ENCODE data around the gene PACRG.

PACRG gene

DNA sequence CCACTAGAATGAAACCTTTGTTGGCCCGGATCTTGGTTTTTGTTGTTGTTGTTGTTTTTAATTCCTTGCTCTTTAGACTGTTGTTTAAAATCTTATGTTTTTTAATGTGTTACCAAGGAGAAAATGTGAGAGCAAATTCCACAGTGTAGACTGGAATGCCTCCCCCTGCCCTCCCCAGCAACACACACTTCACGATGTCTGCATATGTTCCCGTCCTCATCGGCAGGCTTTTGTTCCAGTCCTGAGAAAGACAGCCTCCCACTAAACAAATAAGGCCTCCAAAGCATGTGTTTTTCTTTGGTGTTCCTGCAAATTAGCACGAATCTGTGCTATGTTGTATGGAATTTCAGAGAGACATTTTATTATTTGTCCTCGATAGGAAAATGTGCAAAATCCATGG lies 423.4 kb downstream of the PACRG start:
- no peaks in the 10 kb centered on the region for H3K9me3 ChIP-seq (ENCODE audit: control insufficient read depth, low read length)
- no peaks in the 10 kb centered on the region for H3K36me3 ChIP-seq (ENCODE audit: control insufficient read depth, insufficient read depth, low read length)
- H3K4me3 ChIP-seq (ENCODE audit: insufficient read depth, low read depth, low read length) = no peak overlapping the region
- no peaks in the 10 kb centered on the region for H3K27me3 ChIP-seq (ENCODE audit: control insufficient read depth, insufficient read depth, low read length, poor library complexity, severe bottlenecking)
- WGBS, 2 experiments = 47 to 62% methylated on average over 5 to 6 of the region's 6 CpGs
- H3K4me1 ChIP-seq (ENCODE audit: control insufficient read depth, insufficient read depth, low read length) = no peaks in the 10 kb centered on the region
- no peak overlapping the region for H3K27ac ChIP-seq (ENCODE audit: insufficient read depth, low read depth, low read length, poor library complexity, severe bottlenecking)

DNA sequence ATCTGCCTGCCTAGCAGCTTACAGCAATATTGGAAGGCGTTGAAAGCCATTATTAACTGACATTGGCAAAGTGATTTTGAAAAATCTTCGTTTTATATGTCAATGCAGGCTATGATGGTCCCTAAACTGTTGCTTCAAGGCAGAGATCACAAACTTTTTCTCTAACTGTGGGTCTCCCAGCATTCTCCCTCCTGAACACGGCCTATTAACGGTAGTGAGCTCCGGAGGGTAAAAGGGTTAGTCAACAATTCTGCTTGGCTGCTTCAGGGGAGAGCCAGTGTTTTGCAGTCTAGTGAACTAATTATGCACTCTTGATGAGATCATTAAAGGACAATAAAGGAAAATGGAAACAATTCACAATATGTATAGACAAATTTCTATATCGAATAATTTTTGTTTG lies 424.9 kb downstream of the PACRG start:
- no peak overlapping the region for H3K4me3 ChIP-seq (ENCODE audit: insufficient read depth, low read depth, low read length)
- H3K36me3 ChIP-seq (ENCODE audit: control insufficient read depth, insufficient read depth, low read length) = no peaks in the 10 kb centered on the region
- no peaks in the 10 kb centered on the region for H3K9me3 ChIP-seq (ENCODE audit: control insufficient read depth, low read length)
- H3K27ac ChIP-seq (ENCODE audit: insufficient read depth, low read depth, low read length, poor library complexity, severe bottlenecking) = no peak overlapping the region
- WGBS, 2 experiments = 95 to 97% methylated on average over 5 to 6 of the region's 6 CpGs
- no peaks in the 10 kb centered on the region for H3K4me1 ChIP-seq (ENCODE audit: control insufficient read depth, insufficient read depth, low read length)
- no peaks in the 10 kb centered on the region for H3K27me3 ChIP-seq (ENCODE audit: control insufficient read depth, insufficient read depth, low read length, poor library complexity, severe bottlenecking)

DNA sequence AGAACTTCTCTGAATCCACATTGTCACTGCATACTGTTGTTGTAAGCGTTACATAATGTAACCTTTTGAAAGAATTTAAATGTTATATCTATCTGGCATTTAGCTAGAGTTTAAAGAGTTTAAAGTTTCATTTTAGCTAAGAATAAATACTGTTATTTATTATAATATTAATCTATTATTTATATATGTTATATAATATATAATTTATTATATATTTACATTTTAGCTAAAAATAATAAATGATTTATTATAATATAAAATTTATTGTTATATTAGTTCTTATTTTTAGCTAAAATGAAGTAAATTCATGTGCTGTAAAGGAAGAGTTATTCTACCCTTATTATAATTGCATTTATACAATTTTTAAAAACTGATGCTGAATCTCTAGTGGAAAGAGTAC lies 431.3 kb downstream of the PACRG start:
- Histone ChIP-seq H3K9me3 (ENCODE audit: control insufficient read depth, low read length) (no peaks in the 10 kb centered on the region), H3K36me3 (ENCODE audit: control insufficient read depth, insufficient read depth, low read length) (no peaks in the 10 kb centered on the region), H3K27ac (ENCODE audit: insufficient read depth, low read depth, low read length, poor library complexity, severe bottlenecking) (no peak overlapping the region), H3K27me3 (ENCODE audit: control insufficient read depth, insufficient read depth, low read length, poor library complexity, severe bottlenecking) (no peaks in the 10 kb centered on the region), H3K4me3 (ENCODE audit: insufficient read depth, low read depth, low read length) (no peak overlapping the region), H3K4me1 (ENCODE audit: control insufficient read depth, insufficient read depth, low read length) (peaks cover 5% of the 10 kb centered on the region)
- 78% methylated on average over 1 of the region's 1 CpG; no CpG with 5 or more reads in 1 of the 2 experiments for WGBS, 2 experiments

DNA sequence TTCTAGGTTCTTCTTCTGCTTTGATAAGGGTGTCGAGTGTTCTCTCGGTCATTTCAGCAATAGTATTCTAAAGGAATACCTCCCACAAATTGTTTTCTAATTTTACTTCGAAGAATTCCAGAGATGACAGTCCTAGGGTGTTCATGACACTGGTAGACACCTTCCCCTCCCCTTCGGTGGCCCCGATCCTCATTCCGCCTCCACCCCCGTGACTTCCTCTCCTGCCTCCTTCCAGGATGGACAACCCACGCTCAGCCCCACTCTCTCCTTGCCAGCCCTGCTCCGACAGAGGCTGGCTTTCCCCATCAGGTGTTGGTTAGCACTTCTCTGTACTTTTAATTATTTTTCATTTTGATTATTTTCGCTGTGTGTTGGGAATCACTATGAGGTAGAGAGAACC lies 431.9 kb downstream of the PACRG start:
- Histone ChIP-seq H3K4me3 (ENCODE audit: insufficient read depth, low read depth, low read length) (no peak overlapping the region), H3K27me3 (ENCODE audit: control insufficient read depth, insufficient read depth, low read length, poor library complexity, severe bottlenecking) (no peaks in the 10 kb centered on the region), H3K4me1 (ENCODE audit: control insufficient read depth, insufficient read depth, low read length) (peaks cover 5% of the 10 kb centered on the region), H3K36me3 (ENCODE audit: control insufficient read depth, insufficient read depth, low read length) (no peaks in the 10 kb centered on the region), H3K27ac (ENCODE audit: insufficient read depth, low read depth, low read length, poor library complexity, severe bottlenecking) (no peak overlapping the region), H3K9me3 (ENCODE audit: control insufficient read depth, low read length) (no peaks in the 10 kb centered on the region)
- 96% methylated on average over 9 to 10 of the region's 10 CpGs for WGBS, 2 experiments

DNA sequence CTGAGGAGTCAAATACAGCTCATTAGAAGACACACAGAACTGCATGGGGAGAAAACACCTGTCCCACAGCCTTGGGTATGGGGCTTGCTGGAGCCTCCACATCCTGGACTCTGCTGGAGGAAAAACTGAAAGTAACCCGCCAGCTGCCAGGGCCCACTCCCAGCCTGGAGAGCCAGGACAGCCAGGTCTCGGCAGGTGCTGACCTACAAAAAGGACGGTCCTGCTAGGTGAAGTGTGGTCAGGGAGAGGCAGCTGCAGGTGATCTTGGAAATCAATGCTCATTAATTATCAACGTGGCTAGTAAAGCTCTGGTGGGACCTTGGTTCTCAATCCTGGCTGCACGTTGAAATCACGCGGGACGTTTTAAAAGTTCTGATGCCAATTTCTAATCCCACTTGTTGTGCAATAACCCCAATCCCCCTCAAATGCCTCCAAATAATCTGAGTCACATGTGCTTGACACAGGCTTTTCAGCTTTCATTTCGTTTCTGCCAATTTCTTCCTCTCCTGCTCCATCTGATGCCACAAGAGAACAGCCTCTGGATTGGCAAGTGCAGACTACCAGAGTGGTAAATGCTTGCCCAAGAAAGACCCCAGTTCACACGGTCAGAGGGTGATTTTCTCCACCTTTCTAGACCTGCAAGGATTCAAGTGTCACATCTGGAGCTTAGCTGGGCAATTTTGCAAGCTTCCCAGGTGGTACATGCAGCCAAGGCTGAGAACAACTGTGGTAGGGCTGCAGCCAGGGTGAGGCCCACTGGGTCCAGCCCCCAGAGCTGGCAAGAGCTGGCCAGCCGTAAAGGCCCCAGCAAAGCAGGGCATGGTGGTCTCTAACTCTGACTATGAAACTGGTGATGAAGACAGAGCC lies 434.5 kb downstream of the PACRG start:
- H3K27ac ChIP-seq (ENCODE audit: insufficient read depth, low read depth, low read length, poor library complexity, severe bottlenecking) = no peak overlapping the region
- whole genome bisulfite sequencing, 2 experiments = 92 to 93% methylated on average over 11 of the region's 11 CpGs
- H3K9me3 ChIP-seq (ENCODE audit: control insufficient read depth, low read length) = no peaks in the 10 kb centered on the region
- no peaks in the 10 kb centered on the region for H3K27me3 ChIP-seq (ENCODE audit: control insufficient read depth, insufficient read depth, low read length, poor library complexity, severe bottlenecking)
- H3K36me3 ChIP-seq (ENCODE audit: control insufficient read depth, insufficient read depth, low read length) = no peaks in the 10 kb centered on the region
- no peak overlapping the region for H3K4me3 ChIP-seq (ENCODE audit: insufficient read depth, low read depth, low read length)
- H3K4me1 ChIP-seq (ENCODE audit: control insufficient read depth, insufficient read depth, low read length) = peaks cover 5% of the 10 kb centered on the region

DNA sequence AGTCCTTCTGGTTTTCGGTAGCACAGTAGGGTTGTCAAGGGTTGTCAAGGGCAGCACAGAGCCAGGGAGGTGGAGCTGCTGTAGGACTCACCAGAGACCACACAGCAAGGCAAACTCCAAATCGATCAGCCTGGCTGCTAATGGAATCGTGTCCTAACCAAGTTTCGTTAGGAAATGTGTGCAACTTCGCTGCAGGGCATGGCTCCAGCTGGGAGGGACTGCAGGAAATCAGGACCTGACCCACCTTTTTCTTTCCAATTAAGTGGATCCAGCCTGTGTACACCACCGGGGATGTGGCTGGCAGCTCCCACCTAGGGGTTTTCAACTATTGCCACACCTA lies 435.1 kb downstream of the PACRG start:
- Histone ChIP-seq H3K27ac (ENCODE audit: insufficient read depth, low read depth, low read length, poor library complexity, severe bottlenecking) (no peak overlapping the region), H3K27me3 (ENCODE audit: control insufficient read depth, insufficient read depth, low read length, poor library complexity, severe bottlenecking) (no peaks in the 10 kb centered on the region), H3K36me3 (ENCODE audit: control insufficient read depth, insufficient read depth, low read length) (no peaks in the 10 kb centered on the region), H3K4me3 (ENCODE audit: insufficient read depth, low read depth, low read length) (no peak overlapping the region), H3K4me1 (ENCODE audit: control insufficient read depth, insufficient read depth, low read length) (peaks cover 5% of the 10 kb centered on the region), H3K9me3 (ENCODE audit: control insufficient read depth, low read length) (no peaks in the 10 kb centered on the region)
- WGBS, 2 experiments = 87 to 88% methylated on average over 6 of the region's 6 CpGs

DNA sequence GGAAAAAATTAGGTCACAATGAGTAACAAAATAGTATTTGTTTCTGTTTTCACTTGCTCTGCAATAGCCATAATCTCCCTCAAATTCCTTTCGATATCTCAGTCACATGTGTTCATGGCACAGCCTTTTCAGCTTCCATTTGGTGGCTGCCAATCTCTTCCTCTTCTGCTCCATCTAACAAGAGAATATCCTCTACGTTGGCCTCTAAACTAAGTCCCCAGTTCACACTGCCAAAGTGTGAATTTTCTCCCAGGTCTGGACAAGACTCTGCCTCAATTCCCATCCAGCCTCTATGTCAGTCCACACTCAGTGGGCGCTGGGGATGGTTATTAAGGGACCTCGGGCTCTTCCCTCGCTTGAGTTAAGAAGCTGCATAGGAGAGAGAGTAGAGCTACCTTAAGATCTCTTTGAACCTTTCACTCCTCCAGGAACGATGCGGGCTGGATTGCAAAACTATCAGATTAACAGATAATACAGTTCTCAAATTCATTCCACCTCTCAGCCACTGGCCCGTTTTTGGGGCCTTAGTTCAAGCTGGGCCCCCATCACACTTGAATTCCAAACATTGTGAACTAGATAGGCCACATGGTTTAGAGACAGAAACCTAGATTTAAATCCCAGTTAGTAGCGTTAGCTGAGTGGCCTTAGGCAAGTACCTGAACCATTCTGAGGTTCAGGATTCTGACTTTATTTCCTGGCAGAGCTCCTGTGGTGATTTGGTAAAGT lies 436.6 kb downstream of the PACRG start:
- H3K9me3 ChIP-seq (ENCODE audit: control insufficient read depth, low read length) = no peaks in the 10 kb centered on the region
- WGBS, 2 experiments = 93 to 96% methylated on average over 8 to 9 of the region's 9 CpGs
- H3K27me3 ChIP-seq (ENCODE audit: control insufficient read depth, insufficient read depth, low read length, poor library complexity, severe bottlenecking) = no peaks in the 10 kb centered on the region
- H3K36me3 ChIP-seq (ENCODE audit: control insufficient read depth, insufficient read depth, low read length) = no peaks in the 10 kb centered on the region
- H3K4me1 ChIP-seq (ENCODE audit: control insufficient read depth, insufficient read depth, low read length) = peaks cover 5% of the 10 kb centered on the region
- no peak overlapping the region for H3K4me3 ChIP-seq (ENCODE audit: insufficient read depth, low read depth, low read length)
- H3K27ac ChIP-seq (ENCODE audit: insufficient read depth, low read depth, low read length, poor library complexity, severe bottlenecking) = no peak overlapping the region

DNA sequence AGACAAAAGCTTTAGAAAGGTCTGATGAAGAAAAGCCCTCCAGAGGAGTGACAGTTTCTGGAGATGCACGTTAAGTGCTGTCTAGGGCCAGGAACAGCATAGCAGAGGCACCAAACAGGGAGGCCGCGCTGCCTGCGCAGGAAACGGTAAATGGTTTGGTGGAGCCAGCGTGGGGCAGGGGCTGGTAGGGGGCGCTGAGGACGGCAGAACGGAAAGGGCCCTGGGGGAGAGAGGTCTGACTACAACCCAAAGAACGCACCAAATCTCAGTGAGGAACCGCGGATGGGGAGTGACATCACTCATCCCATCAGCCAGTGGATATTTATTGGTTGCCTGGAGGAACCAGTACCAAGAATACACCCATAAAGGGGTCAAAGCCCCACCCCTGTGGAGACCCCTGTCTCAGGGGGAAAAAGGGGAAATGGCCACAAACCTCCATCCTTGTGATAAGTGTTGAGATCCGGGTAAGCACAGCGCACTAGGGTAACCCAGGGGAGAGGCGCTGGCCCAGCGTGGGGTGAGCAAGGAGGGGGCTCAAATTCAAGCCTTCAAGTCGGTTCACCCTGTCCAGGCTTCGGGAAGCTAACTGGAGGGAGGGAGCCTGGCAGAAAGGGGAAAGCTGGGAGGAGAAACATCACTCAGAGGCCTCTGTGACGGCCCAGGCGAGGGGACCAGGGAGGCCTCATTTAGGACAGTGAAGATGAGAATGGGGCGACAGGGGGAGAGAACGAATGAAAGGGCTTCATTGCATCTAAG lies 437.6 kb downstream of the PACRG start:
- H3K4me1 ChIP-seq (ENCODE audit: control insufficient read depth, insufficient read depth, low read length) = peaks cover 5% of the 10 kb centered on the region
- no peaks in the 10 kb centered on the region for H3K27me3 ChIP-seq (ENCODE audit: control insufficient read depth, insufficient read depth, low read length, poor library complexity, severe bottlenecking)
- 93 to 94% methylated on average over 22 of the region's 22 CpGs for WGBS, 2 experiments
- H3K9me3 ChIP-seq (ENCODE audit: control insufficient read depth, low read length) = no peaks in the 10 kb centered on the region
- H3K36me3 ChIP-seq (ENCODE audit: control insufficient read depth, insufficient read depth, low read length) = no peaks in the 10 kb centered on the region
- no peak overlapping the region for H3K27ac ChIP-seq (ENCODE audit: insufficient read depth, low read depth, low read length, poor library complexity, severe bottlenecking)
- H3K4me3 ChIP-seq (ENCODE audit: insufficient read depth, low read depth, low read length) = no peak overlapping the region

DNA sequence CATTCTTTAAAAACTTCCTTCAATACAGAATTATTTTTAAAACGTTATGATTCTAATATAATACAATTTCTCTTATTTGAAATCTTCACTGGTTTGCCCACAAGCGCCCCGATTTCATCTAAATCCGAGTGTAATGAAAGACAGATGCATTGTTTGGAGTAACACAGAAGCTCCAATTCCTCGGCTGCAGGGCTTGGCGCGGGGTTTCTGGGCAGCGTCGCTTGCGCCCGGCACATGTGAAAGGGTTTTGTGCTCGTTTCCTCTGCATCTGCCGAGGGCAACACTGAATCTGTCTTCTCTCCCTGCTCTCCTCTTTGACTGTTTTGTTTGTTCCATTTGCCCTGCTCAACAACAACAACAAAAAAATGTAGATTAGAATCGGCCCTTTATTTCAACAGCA lies 438.1 kb downstream of the PACRG start:
- peaks cover 5% of the 10 kb centered on the region for H3K4me1 ChIP-seq (ENCODE audit: control insufficient read depth, insufficient read depth, low read length)

DNA sequence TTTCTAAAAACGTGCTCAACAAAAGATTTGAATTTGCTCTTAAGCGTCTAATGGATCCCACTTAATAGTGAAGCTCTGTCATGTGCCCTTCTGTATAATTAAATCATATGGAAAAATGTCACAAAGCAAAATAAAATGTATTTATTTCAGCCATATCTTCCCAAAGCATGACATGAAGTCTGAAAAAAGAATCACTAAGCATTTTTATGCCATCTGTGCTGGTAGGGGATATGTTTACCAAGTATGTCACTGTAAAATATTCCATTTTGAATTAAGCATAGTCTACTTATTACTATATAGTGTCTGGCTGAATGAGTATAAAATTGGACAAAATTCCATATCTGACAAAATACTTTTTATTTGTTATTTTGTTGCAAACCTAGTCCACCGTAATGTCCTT lies 438.7 kb downstream of the PACRG start:
- H3K9me3 ChIP-seq (ENCODE audit: control insufficient read depth, low read length) = no peaks in the 10 kb centered on the region
- H3K27ac ChIP-seq (ENCODE audit: insufficient read depth, low read depth, low read length, poor library complexity, severe bottlenecking) = no peak overlapping the region
- no peaks in the 10 kb centered on the region for H3K36me3 ChIP-seq (ENCODE audit: control insufficient read depth, insufficient read depth, low read length)
- 86 to 96% methylated on average over 2 of the region's 3 CpGs for WGBS, 2 experiments
- no peak overlapping the region for H3K4me3 ChIP-seq (ENCODE audit: insufficient read depth, low read depth, low read length)
- no peaks in the 10 kb centered on the region for H3K27me3 ChIP-seq (ENCODE audit: control insufficient read depth, insufficient read depth, low read length, poor library complexity, severe bottlenecking)
- peaks cover 5% of the 10 kb centered on the region for H3K4me1 ChIP-seq (ENCODE audit: control insufficient read depth, insufficient read depth, low read length)

More for the DNA sequence above, 438.1 kb downstream of the PACRG start:
- Histone ChIP-seq H3K27me3 (ENCODE audit: control insufficient read depth, insufficient read depth, low read length, poor library complexity, severe bottlenecking) (no peaks in the 10 kb centered on the region), H3K4me3 (ENCODE audit: insufficient read depth, low read depth, low read length) (no peak overlapping the region), H3K9me3 (ENCODE audit: control insufficient read depth, low read length) (no peaks in the 10 kb centered on the region), H3K27ac (ENCODE audit: insufficient read depth, low read depth, low read length, poor library complexity, severe bottlenecking) (no peak overlapping the region), H3K36me3 (ENCODE audit: control insufficient read depth, insufficient read depth, low read length) (no peaks in the 10 kb centered on the region)
- WGBS, 2 experiments = 93 to 96% methylated on average over 12 to 13 of the region's 14 CpGs
